WTC11 (cell line): ENCODE data around the gene TGFBI. TPM values are rescaled to one million over a fixed set of nuclear protein-coding genes. Genes with fewer than 3 reads are reported as not detected.

Experiments used
- ATAC-seq: fragments of 200-7000 bp; cut with Tn5 transposase; 2 replicates; pipeline ENCODE4 v1.10.0; 2021; ENCODE audit warnings: mild to moderate bottlenecking, moderate library complexity
- CTCF ChIA-PET: fragments of 300-600 bp; sonication (Branson Sonifier 250); formaldehyde crosslinking; loops from one replicate; lab custom pipeline; 2021; ENCODE audit warnings: antibody characterized with exemption; lab: Charles Lee
- POLR2A ChIA-PET: fragments of 350-600 bp; sonication (Branson Sonifier 250); formaldehyde crosslinking; loops from one replicate; lab custom pipeline; 2021; ENCODE audit warnings: antibody characterized with exemption; lab: Charles Lee
- DNase-seq: peaks from one replicate; pipeline ENCODE4 v3.0.0; 2021; ENCODE audit warnings: low spot score
- H3K27ac Mint-ChIP-seq: 2 replicates; pipeline ENCODE4 v1.8.0; 2021; ENCODE audit warnings: mixed read lengths
- H3K27me3 Mint-ChIP-seq: 2 replicates; pipeline ENCODE4 v1.8.0; 2021; ENCODE audit warnings: low read depth, mild to moderate bottlenecking, moderate library complexity, mixed read lengths
- H3K36me3 Mint-ChIP-seq: 2 replicates; pipeline ENCODE4 v1.8.0; 2021; ENCODE audit warnings: mixed read lengths
- H3K4me1 Mint-ChIP-seq: 2 replicates; pipeline ENCODE4 v1.8.0; 2022; ENCODE audit warnings: mixed read lengths
- H3K4me3 Mint-ChIP-seq: 2 replicates; pipeline ENCODE4 v1.8.0; 2021; ENCODE audit warnings: mild to moderate bottlenecking, moderate library complexity, mixed read lengths
- H3K9me3 Mint-ChIP-seq: 2 replicates; pipeline ENCODE4 v1.8.0; 2021; ENCODE audit warnings: mixed read lengths
- AFF4 ChIP-seq: sonication (generic); formaldehyde crosslinking; IDR thresholded peaks from 2 replicates; pipeline ENCODE4 v1.8.1; 2023; ENCODE audit warnings: mild to moderate bottlenecking, missing genetic modification reagents, borderline replicate concordance
- CTCF ChIP-seq: fragments of 200-600 bp; IDR thresholded peaks from 2 replicates; pipeline ENCODE4 v1.8.0; 2022; ENCODE audit warnings: antibody characterized with exemption
- ELF4 ChIP-seq: sonication (generic); formaldehyde crosslinking; IDR thresholded peaks from 2 replicates; pipeline ENCODE4 v1.8.1; 2022; ENCODE audit warnings: low read depth, mild to moderate bottlenecking, moderate library complexity, missing genetic modification reagents
- EMX1 ChIP-seq: fragments of 250-450 bp; sonication (Bioruptor Pico); IDR thresholded peaks from 2 replicates; pipeline ENCODE4 v1.8.0; 2021; ENCODE audit warnings: mild to moderate bottlenecking
- FOXP1 ChIP-seq: sonication (generic); formaldehyde crosslinking; IDR thresholded peaks from 2 replicates; pipeline ENCODE4 v1.8.0; 2022; ENCODE audit warnings: missing genetic modification reagents, mild to moderate bottlenecking, moderate library complexity, borderline replicate concordance
- GTF2I ChIP-seq: fragments of 250-450 bp; sonication (Bioruptor Pico); conservative IDR thresholded peaks from 2 replicates; pipeline ENCODE4 v1.4.0; 2021; ENCODE audit warnings: mild to moderate bottlenecking
- JUN ChIP-seq: sonication (generic); formaldehyde crosslinking; IDR thresholded peaks from 2 replicates; pipeline ENCODE4 v1.8.0; 2023; ENCODE audit warnings: mild to moderate bottlenecking, missing genetic modification reagents
- MXD4 ChIP-seq: fragments of 250-450 bp; sonication (Bioruptor Pico); IDR thresholded peaks from 2 replicates; pipeline ENCODE4 v1.8.0; 2021; ENCODE audit warnings: mild to moderate bottlenecking, moderate library complexity, borderline replicate concordance
- PRDM15 ChIP-seq: sonication (generic); formaldehyde crosslinking; IDR thresholded peaks from 2 replicates; pipeline ENCODE4 v1.8.0; 2022; ENCODE audit warnings: missing genetic modification reagents
- PREB ChIP-seq: sonication (generic); formaldehyde crosslinking; IDR thresholded peaks from 2 replicates; pipeline ENCODE4 v1.8.1; 2022; ENCODE audit warnings: mild to moderate bottlenecking, missing genetic modification reagents, moderate library complexity, borderline replicate concordance
- RELA ChIP-seq: sonication (generic); formaldehyde crosslinking; IDR thresholded peaks from 2 replicates; pipeline ENCODE4 v1.8.1; 2022; ENCODE audit warnings: missing genetic modification reagents, mild to moderate bottlenecking, borderline replicate concordance
- SP1 ChIP-seq: sonication (generic); formaldehyde crosslinking; conservative IDR thresholded peaks from 2 replicates; pipeline ENCODE4 v1.8.1; 2022; ENCODE audit warnings: missing genetic modification reagents
- ZNF219 ChIP-seq: sonication (generic); formaldehyde crosslinking; IDR thresholded peaks from 2 replicates; pipeline ENCODE4 v1.8.0; 2023; ENCODE audit warnings: missing genetic modification reagents, mild to moderate bottlenecking, borderline replicate concordance
- ZNF281 ChIP-seq: sonication (generic); formaldehyde crosslinking; IDR thresholded peaks from 2 replicates; pipeline ENCODE4 v1.8.0; 2023; ENCODE audit warnings: mild to moderate bottlenecking, missing genetic modification reagents
- ZNF396 ChIP-seq: fragments of 250-450 bp; sonication (Bioruptor Pico); IDR thresholded peaks from 2 replicates; pipeline ENCODE4 v1.8.0; 2021; ENCODE audit warnings: mild to moderate bottlenecking, moderate library complexity, borderline replicate concordance
- ZNF532 ChIP-seq: fragments of 250-450 bp; sonication (Bioruptor Pico); IDR thresholded peaks from 2 replicates; pipeline ENCODE4 v1.9.0; 2021; ENCODE audit warnings: mild to moderate bottlenecking, borderline replicate concordance
- total RNA-seq: library from RNA; stranded (reverse); gene quantifications from 3 replicates; pipeline ENCODE4 v1.2.3, GENCODE V29; 2021

Gene TGFBI
- total RNA-seq, 1 experiment from 2014 or later: 7.2 TPM

GRCh38 chr5:136034984-136035383 lies 6.2 kb downstream of the TGFBI start:
- peaks cover 3% of the 10 kb centered on the region for H3K9me3 Mint-ChIP-seq
- H3K4me1 Mint-ChIP-seq: peaks cover 8% of the 10 kb centered on the region
- H3K27ac Mint-ChIP-seq: no peak overlapping the region
- TF ChIP-seq ZNF281 (no peak), PRDM15 (CRISPR knock-in tag) (no peak), EMX1 (CRISPR knock-in tag) (no peak), JUN (CRISPR knock-in tag) (no peak), ELF4 (no peak), MXD4 (CRISPR knock-in tag) (no peak), ZNF396 (CRISPR knock-in tag) (no peak), FOXP1 (CRISPR knock-in tag) (no peak)
- ATAC-seq (no peak), DNase-seq (no peak)
- H3K36me3 Mint-ChIP-seq: peaks cover 6% of the 10 kb centered on the region; the same call in 1 of the 2 replicates
- H3K27me3 Mint-ChIP-seq: peaks cover 36% of the 10 kb centered on the region
- no peak overlapping the region for H3K4me3 Mint-ChIP-seq
- CTCF ChIA-PET: interaction anchor here (1.0 to 1.1 kb wide), 2 partner anchors 16 to 23 kb away, joined by 3 to 4 read pairs; no protein-coding TSS in a partner anchor
- POLR2A ChIA-PET: no interaction called here

GRCh38 chr5:136035837-136036236 lies 7.0 kb downstream of the TGFBI start:
- peaks cover 8% of the 10 kb centered on the region for H3K4me1 Mint-ChIP-seq
- no peak for TF ChIP-seq RELA (CRISPR knock-in tag)
- TF ChIP-seq MXD4 (CRISPR knock-in tag): no peak
- TF ChIP-seq PREB (CRISPR knock-in tag): no peak
- TF ChIP-seq GTF2I: no peak
- TF ChIP-seq CTCF: no peak
- no peak for TF ChIP-seq ZNF219 (CRISPR knock-in tag)
- no peak for TF ChIP-seq SP1 (CRISPR knock-in tag)
- TF ChIP-seq AFF4 (CRISPR knock-in tag): no peak
- no peak for TF ChIP-seq ZNF532 (CRISPR knock-in tag)
- ChIA-PET POLR2A (no interaction called here), CTCF (interaction anchor here (0.6 kb wide), 1 partner anchor 9 kb away, joined by 3 read pairs; no protein-coding TSS in a partner anchor)
- DNase-seq (no peak), ATAC-seq (no peak)
- no peak overlapping the region for H3K27ac Mint-ChIP-seq
- H3K9me3 Mint-ChIP-seq: peaks cover 3% of the 10 kb centered on the region
- H3K4me3 Mint-ChIP-seq: no peak overlapping the region
- H3K36me3 Mint-ChIP-seq: peaks cover 6% of the 10 kb centered on the region; the same call in 1 of the 2 replicates
- peaks cover 36% of the 10 kb centered on the region for H3K27me3 Mint-ChIP-seq
